Astrocyte of the spinal cord (primary cell): ENCODE results near the gene NUP85.

Source experiments
- DNase-seq: peaks from one replicate; pipeline ENCODE4 v3.0.0; 2011; ENCODE audit warnings: low read depth, low spot score
- H3K4me3 ChIP-seq: 2 replicates; pipeline ENCODE4 v1.5.1; 2011; ENCODE audit warnings: low read depth, mild to moderate bottlenecking, low read length, moderate library complexity
- in situ Hi-C: cut with HindIII; loops from 2 replicates; pipeline ENCODE4 v1.10.0; 2017; ENCODE audit warnings: low sequenced_read_pairs
- TF ChIP-seq, protein P1 (sequence below): IDR thresholded peaks from 2 replicates; pipeline ENCODE4 v1.5.1; 2012; ENCODE audit warnings: low read depth, mild to moderate bottlenecking, low read length, inconsistent platforms

The NUP85 gene

DNA sequence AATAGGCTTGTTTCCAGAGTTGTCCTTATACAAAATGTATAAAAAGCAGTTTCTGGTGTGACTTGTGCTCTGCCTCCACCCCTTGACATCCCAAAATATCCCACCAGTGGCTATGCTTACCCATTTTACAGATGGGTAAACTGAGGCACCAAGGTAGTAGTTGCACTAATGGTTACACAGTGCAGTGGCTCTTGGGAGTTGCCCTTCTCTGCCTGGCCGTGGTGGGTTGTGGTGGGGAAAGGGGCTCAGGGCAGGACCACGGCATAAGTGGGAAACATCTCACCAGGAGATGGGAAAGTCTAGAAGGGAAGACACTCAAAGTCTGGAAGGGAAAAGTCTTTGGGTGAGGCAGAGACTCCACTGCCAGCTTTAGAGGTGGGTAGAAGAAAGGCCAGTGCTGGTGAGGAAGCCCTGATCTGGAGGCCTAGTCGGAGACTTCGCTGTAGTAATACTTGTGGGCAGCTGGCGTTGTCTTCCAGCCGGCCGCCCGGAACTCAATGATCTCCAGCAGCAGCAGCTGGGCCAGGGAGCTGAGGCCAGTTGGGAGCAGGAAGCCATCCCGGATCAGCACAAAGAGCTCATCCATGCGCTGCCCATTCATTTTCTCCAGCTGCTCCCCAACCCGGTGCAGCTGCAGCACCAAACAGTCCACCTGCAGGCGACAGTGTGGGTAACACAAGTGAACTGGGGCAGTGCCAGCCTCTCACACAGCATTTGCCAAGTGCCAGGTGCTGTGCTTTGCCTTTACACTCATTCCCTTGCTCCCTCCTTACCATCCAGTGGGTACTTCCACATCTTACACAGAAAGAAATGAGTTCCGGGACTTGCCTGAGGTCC, 61.1 kb downstream of the NUP85 start:
- H3K4me3 ChIP-seq: no peak overlapping the region
- in situ Hi-C loops: no loop called here
- TF ChIP-seq, protein P1, sequence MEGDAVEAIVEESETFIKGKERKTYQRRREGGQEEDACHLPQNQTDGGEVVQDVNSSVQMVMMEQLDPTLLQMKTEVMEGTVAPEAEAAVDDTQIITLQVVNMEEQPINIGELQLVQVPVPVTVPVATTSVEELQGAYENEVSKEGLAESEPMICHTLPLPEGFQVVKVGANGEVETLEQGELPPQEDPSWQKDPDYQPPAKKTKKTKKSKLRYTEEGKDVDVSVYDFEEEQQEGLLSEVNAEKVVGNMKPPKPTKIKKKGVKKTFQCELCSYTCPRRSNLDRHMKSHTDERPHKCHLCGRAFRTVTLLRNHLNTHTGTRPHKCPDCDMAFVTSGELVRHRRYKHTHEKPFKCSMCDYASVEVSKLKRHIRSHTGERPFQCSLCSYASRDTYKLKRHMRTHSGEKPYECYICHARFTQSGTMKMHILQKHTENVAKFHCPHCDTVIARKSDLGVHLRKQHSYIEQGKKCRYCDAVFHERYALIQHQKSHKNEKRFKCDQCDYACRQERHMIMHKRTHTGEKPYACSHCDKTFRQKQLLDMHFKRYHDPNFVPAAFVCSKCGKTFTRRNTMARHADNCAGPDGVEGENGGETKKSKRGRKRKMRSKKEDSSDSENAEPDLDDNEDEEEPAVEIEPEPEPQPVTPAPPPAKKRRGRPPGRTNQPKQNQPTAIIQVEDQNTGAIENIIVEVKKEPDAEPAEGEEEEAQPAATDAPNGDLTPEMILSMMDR: no peak
- DNase-seq: no peak

DNA sequence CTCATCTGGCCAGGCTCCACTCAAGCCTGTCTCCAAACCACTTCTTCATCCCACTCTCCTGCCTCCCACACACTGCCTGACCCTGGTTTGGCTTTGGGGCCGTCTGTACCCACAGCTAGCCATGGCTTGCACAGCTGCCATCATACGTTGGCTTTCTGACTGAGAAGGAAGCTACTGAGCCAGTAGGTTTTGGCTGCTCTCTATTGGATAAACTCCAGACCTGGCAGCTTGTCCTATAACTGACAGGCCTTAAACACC, 61.6 kb downstream of the NUP85 start:
- no peak overlapping the region for H3K4me3 ChIP-seq
- no peak for DNase-seq
- in situ Hi-C loops: no loop called here
- TF ChIP-seq, protein P1: no peak

DNA sequence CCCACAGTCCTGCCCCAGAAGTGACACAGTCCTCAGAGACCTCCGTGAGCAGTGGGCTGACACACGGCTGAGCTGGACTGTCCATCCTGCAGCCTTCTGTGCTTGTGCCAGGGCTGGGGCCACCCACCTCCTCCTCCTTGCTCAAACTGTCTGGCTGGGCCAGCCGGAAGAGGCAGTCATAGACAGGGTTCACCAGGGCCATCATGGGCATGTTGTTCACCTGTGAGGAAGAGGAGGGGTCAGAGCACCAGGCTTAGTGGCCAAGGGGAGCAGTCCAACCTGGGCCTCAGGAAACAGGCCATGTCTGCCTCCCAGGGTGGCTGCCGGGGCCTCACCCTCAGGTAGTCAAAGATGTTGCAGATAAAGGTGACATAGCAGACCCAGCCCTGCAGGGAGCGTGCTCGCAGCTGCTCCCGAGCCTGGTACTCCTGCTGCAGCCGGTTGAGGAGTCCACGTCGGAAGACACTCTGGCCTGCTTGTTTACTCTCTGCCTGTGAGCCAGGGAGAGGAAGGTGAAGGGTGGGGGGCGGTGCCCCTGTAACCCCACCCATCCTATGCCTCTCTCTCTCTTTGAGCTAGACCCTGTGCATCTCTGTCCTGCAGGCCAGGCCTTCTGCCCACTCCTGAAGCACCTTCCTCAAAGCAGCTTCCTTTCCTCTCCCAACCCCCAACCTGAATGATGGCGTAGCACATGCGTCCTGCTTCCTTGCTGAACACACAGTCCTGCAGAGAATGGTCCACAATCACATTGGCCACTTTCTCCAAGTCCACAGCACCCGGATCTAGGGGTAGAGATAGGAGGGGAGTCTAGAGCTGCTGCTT, 62.1 kb downstream of the NUP85 start:
- H3K4me3 ChIP-seq: no peak overlapping the region
- in situ Hi-C loops: no loop called here
- DNase-seq: no peak
- TF ChIP-seq, protein P1: no peak

DNA sequence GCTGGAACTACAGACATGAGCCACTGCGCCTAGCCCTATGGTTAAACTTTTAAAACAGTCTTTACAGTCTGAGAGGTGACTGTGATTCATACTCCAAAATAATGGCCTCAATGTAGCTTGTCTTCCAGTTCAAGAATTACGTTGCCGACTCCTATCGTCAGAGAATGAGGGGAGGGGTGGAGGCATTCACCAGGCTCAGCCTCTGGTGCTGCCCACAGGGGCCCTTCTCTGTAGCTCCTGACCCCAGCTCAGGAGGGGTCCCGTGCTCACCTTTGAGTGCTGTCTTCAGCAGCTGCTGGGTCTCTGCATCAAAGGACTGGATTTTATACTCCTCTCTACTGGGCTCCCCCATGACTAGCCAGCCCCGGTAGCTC, 64.4 kb downstream of the NUP85 start:
- in situ Hi-C loops: no loop called here
- H3K4me3 ChIP-seq: peak overlapping the region; percentile 72
- DNase-seq: no peak
- TF ChIP-seq, protein P1: no peak

DNA sequence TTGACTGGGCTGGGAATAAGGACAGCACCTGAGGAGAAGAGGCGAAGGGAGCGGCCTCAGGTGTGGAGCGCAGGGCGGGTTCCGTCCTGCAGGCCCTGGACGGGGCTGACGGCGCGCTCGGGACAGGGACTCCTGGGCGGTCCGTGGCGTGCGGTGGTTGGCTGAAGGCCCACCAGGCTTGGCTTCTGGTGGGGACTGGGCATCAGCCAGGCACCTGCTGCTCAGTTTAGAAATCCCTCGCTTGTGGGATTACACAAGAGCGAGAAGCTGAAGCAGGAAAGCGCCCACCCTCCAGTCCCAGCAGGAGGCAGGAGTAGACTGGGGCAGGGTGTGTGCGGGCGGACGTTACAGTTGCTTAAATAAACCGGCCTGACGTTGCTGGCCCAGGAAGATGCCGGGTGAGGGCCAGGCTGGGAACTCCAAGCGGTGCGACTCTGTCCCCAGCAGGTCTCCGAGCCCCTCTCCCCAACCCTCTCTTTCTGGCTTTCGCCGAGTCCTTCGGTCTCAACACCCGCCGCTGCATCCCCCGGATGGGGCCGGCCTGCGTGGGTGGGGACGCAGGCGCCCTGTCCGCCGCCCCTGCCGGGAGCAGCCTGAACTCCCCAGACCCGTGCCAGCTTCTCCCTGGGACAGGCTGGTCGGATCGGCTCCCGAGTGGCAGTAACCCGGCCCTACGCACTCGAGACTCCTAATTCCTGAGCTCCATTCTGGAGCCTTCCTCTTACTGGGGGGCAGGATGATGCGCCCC, 64.9 kb downstream of the NUP85 start:
- TF ChIP-seq, protein P1: peak; percentile 39
- DNase-seq: peak; percentile 65
- in situ Hi-C loops: no loop called here

DNA sequence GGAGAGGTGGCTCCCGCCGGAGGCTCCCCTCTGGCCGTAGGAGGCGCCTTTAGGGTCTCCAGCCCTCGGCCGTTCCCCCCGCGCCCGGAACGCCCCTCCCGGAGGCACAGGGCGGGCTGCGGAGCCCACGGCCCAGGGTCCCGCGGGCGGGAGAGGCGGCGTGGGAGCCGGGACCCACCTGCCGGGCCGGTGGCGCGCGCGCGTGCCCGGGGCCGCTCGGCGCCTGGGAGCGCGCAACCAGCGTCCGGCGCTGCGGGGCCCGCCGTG, 65.4 kb downstream of the NUP85 start, which contains the start of gene MIF4GD:
MIF4GD (minus strand) TSS at position 266 of the 267 bp plus-strand sequence. CDS start 1,036 bp downstream, outside the sequence.
- TF ChIP-seq, protein P1: no peak
- in situ Hi-C loops: no loop called here
- DNase-seq: no peak
- peak within 1 kb of the TSS; percentile 72 for H3K4me3 ChIP-seq

More for the DNA sequence above, 64.9 kb downstream of the NUP85 start:
- peak overlapping the region; percentile 72 for H3K4me3 ChIP-seq
